Neutrophil (primary cell): Measurements from ENCODE around the gene SCTR.

Experiments used
- H3K27ac ChIP-seq: fragments of 200-600 bp; sonication (generic); 2 replicates; pipeline ENCODE4 v1.5.1; 2016; ENCODE audit warnings: mild to moderate bottlenecking, moderate library complexity
- H3K27me3 ChIP-seq: fragments of 200-600 bp; sonication (generic); 2 replicates; pipeline ENCODE4 v1.6.0; 2016; ENCODE audit warnings: mild to moderate bottlenecking
- H3K36me3 ChIP-seq: fragments of 200-600 bp; sonication (generic); 2 replicates; pipeline ENCODE4 v1.5.1; 2017
- H3K4me1 ChIP-seq, 2 experiments: fragments of 200-600 bp in 1 of 2; sonication (generic) in 1 of 2; 1 replicate in 1 of 2; 2 replicates in 1 of 2; pipeline versions ENCODE4 v1.5.1 to v1.6.1; 2013 to 2016; ENCODE audit warnings: low read depth in 1 of 2, low read length in 1 of 2, mild to moderate bottlenecking in 1 of 2, moderate library complexity in 1 of 2; ENCODE audit not compliant: control insufficient read depth in 1 of 2, insufficient read depth in 1 of 2
- H3K4me3 ChIP-seq, 2 experiments: fragments of 200-600 bp in 1 of 2; sonication (generic) in 1 of 2; 1 replicate in 1 of 2; 2 replicates in 1 of 2; pipeline ENCODE4 v1.5.1; 2013 to 2016; ENCODE audit warnings: low read depth in 1 of 2, low read length in 1 of 2, mild to moderate bottlenecking in 1 of 2, moderate library complexity in 1 of 2
- H3K9me3 ChIP-seq: fragments of 200-600 bp; sonication (generic); 2 replicates; pipeline ENCODE4 v1.5.1; 2016
- CTCF ChIP-seq: fragments of 200-600 bp; sonication (generic); IDR thresholded peaks from 2 replicates; pipeline ENCODE4 v1.5.1; 2016; ENCODE audit warnings: antibody characterized with exemption

The SCTR gene

GRCh38 chr2:119393971-119394748 is 130.1 kb downstream of the SCTR start:
- TF ChIP-seq CTCF: no peak
- H3K27me3 ChIP-seq: peaks cover 3% of the 10 kb centered on the region
- no peaks in the 10 kb centered on the region for H3K4me1 ChIP-seq
- no peak overlapping the region for H3K4me3 ChIP-seq
- H3K36me3 ChIP-seq: no peaks in the 10 kb centered on the region
- H3K9me3 ChIP-seq: no peaks in the 10 kb centered on the region
- H3K27ac ChIP-seq: no peak overlapping the region
